Activated CD8-positive, alpha-beta T cell treated with anti-CD3 and anti-CD28 coated beads for 36 hours (primary cell): Measurements from ENCODE around the gene TEX264. TPM values are rescaled to one million over a fixed set of nuclear protein-coding genes. Genes with fewer than 3 reads are reported as not detected.

Experiments used
- ATAC-seq: fragments of 200-7000 bp; cut with Tn5 transposase; one replicate; pipeline ENCODE4 v1.10.0; 2021; ENCODE audit warnings: mild to moderate bottlenecking, moderate library complexity
- CTCF ChIA-PET: fragments of 350-600 bp; sonication (Branson Sonifier 250); formaldehyde crosslinking; loops from one replicate; lab custom pipeline; 2021; ENCODE audit warnings: antibody characterized with exemption; lab: Charles Lee
- POLR2A ChIA-PET: fragments of 350-600 bp; sonication (Branson Sonifier 250); formaldehyde crosslinking; loops from one replicate; lab custom pipeline; 2021; ENCODE audit warnings: antibody characterized with exemption; lab: Charles Lee
- DNase-seq: peaks from one replicate; pipeline ENCODE4 v3.0.0-alpha.2; 2020
- H3K27ac Mint-ChIP-seq: one replicate; pipeline ENCODE4 v1.8.0; 2021; ENCODE audit warnings: mild to moderate bottlenecking, mixed read lengths
- H3K27me3 Mint-ChIP-seq: one replicate; pipeline ENCODE4 v1.8.0; 2021; ENCODE audit warnings: mixed read lengths
- H3K36me3 Mint-ChIP-seq: one replicate; pipeline ENCODE4 v1.8.0; 2021; ENCODE audit warnings: low read depth, mixed read lengths
- H3K4me1 Mint-ChIP-seq: one replicate; pipeline ENCODE4 v1.8.0; 2021; ENCODE audit warnings: low read depth, mixed read lengths
- H3K4me3 Mint-ChIP-seq: one replicate; pipeline ENCODE4 v1.8.0; 2021; ENCODE audit warnings: mild to moderate bottlenecking, moderate library complexity, mixed read lengths
- H3K9me3 Mint-ChIP-seq: one replicate; pipeline ENCODE4 v1.8.0; 2021; ENCODE audit warnings: mixed read lengths
- intact Hi-C: fragments of 100-400 bp; cut with micrococcal nuclease; formaldehyde crosslinking; loops from one replicate; pipeline ENCODE4 v1.10.0; 2022
- total RNA-seq, 2 experiments: library from RNA; stranded (reverse); gene quantifications; one replicate each; pipeline ENCODE4 v1.2.3, GENCODE V29; 2021
- TF ChIP-seq, protein P1 (sequence below): fragments of 200-600 bp; IDR thresholded peaks from one replicate; pipeline ENCODE4 v1.8.0; 2022; ENCODE audit warnings: antibody characterized with exemption, mild to moderate bottlenecking

TEX264 gene
- total RNA-seq, 2 experiments from 2014 or later, result 24.9 to 26.0 TPM

DNA sequence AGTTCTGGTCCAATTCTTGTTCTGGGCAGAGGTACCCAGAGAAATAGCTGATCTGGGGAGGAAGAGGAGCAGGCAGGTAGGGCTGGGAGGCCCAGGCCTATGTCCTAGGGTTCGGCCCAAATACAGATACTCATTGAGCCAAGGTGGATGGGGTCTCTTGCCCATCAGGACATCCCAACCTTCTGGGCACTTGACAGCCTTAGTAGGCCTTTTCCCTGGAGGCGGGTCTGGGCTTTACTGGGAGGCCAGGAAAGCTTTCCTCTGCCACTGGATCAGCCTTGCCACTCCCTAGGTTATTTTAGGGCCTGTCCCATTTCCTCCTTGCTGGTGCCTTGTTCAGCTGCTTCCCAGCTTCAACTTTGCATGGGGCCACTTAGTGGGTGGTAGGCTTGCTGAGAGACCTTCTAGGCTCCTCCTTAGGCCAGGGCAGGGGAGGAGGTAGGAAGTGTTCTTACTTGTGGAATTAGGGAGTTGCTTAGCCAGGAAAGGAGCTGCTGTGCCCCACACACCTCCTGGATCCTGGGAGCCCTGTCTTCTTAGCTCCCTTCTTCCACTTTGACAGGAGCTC lies 9.7 kb downstream of the TEX264 start:
- H3K27ac Mint-ChIP-seq, result peak overlapping the region; percentile 77
- ChIA-PET POLR2A (interaction anchor here (1.0 to 3.4 kb wide), 5 partner anchors 9 to 285 kb away, joined by 3 to 16 read pairs (median 3); partner anchors contain the start of gene TEX264), CTCF (interaction anchor here (0.6 to 10.2 kb wide), 15 partner anchors 8 to 1882 kb away, joined by 3 to 161 read pairs (median 10); partner anchors contain the start of genes DCAF1, GRM2, RAD54L2 and RBM15B)
- TF ChIP-seq, protein P1, sequence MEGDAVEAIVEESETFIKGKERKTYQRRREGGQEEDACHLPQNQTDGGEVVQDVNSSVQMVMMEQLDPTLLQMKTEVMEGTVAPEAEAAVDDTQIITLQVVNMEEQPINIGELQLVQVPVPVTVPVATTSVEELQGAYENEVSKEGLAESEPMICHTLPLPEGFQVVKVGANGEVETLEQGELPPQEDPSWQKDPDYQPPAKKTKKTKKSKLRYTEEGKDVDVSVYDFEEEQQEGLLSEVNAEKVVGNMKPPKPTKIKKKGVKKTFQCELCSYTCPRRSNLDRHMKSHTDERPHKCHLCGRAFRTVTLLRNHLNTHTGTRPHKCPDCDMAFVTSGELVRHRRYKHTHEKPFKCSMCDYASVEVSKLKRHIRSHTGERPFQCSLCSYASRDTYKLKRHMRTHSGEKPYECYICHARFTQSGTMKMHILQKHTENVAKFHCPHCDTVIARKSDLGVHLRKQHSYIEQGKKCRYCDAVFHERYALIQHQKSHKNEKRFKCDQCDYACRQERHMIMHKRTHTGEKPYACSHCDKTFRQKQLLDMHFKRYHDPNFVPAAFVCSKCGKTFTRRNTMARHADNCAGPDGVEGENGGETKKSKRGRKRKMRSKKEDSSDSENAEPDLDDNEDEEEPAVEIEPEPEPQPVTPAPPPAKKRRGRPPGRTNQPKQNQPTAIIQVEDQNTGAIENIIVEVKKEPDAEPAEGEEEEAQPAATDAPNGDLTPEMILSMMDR, result no peak
- no peak overlapping the region for H3K4me3 Mint-ChIP-seq
- no peak for ATAC-seq
- peaks cover 24% of the 10 kb centered on the region for H3K36me3 Mint-ChIP-seq
- no peaks in the 10 kb centered on the region for H3K27me3 Mint-ChIP-seq
- intact Hi-C loops, result loop anchor here (5.0 to 10.0 kb wide), 2 partner anchors 178 to 296 kb away; partner anchors contain the start of genes DCAF1 and MANF
- H3K9me3 Mint-ChIP-seq, result no peaks in the 10 kb centered on the region
- H3K4me1 Mint-ChIP-seq, result peaks cover 84% of the 10 kb centered on the region
- no peak for DNase-seq

GRCh38 chr3:51681453-51681852 lies 10.4 kb downstream of the TEX264 start:
- Mint-ChIP-seq H3K4me3 (peak overlapping the region; percentile 34), H3K27me3 (no peaks in the 10 kb centered on the region), H3K27ac (peak overlapping the region; percentile 68), H3K36me3 (peaks cover 24% of the 10 kb centered on the region), H3K9me3 (no peaks in the 10 kb centered on the region), H3K4me1 (peaks cover 84% of the 10 kb centered on the region)
- TF ChIP-seq, protein P1, result no peak
- ATAC-seq (peak; percentile 9), DNase-seq (peak; percentile 57)
- intact Hi-C loops, result loop anchor here (5.0 to 10.0 kb wide), 2 partner anchors 179 to 297 kb away; partner anchors contain the start of genes DCAF1 and MANF
- ChIA-PET POLR2A (interaction anchor here (1.0 to 3.4 kb wide), 7 partner anchors 9 to 286 kb away, joined by 3 to 16 read pairs (median 3); partner anchors contain the start of gene TEX264), CTCF (interaction anchor here (0.6 to 10.2 kb wide), 25 partner anchors 9 to 1883 kb away, joined by 3 to 161 read pairs (median 5); partner anchors contain the start of genes DCAF1, GRM2, RAD54L2 and RBM15B)

DNA sequence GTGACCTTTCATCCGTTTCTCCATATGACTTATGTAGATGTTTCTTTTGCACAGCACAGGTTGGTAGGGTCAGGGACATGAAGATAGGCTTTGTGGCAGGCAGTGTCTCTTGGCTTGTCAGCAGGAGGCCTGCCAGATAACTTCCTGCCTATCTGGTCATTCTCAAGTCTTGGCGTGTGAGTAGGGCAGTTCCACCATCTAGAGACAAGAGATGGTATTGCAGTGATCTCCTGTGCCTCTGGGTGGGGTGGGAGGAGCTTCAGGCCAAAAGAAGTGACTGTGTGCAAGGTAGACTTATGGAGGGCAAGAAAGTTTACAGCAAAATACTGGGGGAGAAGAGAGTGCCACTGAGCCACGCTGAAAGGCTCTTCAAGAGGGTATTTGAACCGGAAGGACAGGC lies 11.0 kb downstream of the TEX264 start:
- H3K4me1 Mint-ChIP-seq, result peaks cover 89% of the 10 kb centered on the region
- CTCF ChIA-PET, result interaction anchor here (0.6 to 10.2 kb wide), 39 partner anchors 9 to 294 kb away, joined by 3 to 161 read pairs (median 4); partner anchors contain the start of genes DCAF1, GRM2, RAD54L2 and RBM15B
- ATAC-seq, result peak; percentile 90
- intact Hi-C loops, result loop anchor here (5.0 to 10.0 kb wide), 2 partner anchors 180 to 297 kb away; partner anchors contain the start of genes DCAF1 and MANF
- no peak overlapping the region for H3K4me3 Mint-ChIP-seq
- peak overlapping the region; percentile 68 for H3K27ac Mint-ChIP-seq
- POLR2A ChIA-PET, result interaction anchor here (0.7 to 3.4 kb wide), 9 partner anchors 10 to 896 kb away, joined by 3 to 16 read pairs (median 3); partner anchors contain the start of gene TEX264
- TF ChIP-seq, protein P1, result peak; percentile 92
- peak; percentile 87 for DNase-seq
- H3K9me3 Mint-ChIP-seq, result no peaks in the 10 kb centered on the region
- H3K27me3 Mint-ChIP-seq, result no peaks in the 10 kb centered on the region
- peaks cover 29% of the 10 kb centered on the region for H3K36me3 Mint-ChIP-seq

DNA sequence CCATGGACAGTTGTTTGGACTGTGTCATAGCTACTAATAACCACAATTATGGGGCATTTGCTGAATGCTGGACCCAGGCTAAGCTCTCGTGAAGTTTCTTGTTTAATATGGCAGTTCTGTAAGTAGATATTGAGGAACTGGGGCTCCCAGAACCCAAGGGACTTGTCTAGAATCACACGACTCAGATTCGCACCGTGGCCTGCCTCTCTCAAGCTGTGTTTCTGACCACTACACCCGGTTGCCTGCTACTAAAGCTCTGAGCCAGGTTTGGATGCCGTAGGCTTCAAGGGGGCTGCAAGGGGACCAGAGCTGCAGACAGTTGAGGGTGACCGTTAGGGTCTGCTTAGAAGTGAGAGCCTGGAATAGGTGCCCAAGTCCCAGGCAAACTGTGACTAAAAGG lies 11.5 kb downstream of the TEX264 start:
- no peaks in the 10 kb centered on the region for H3K9me3 Mint-ChIP-seq
- H3K4me3 Mint-ChIP-seq, result no peak overlapping the region
- intact Hi-C loops, result loop anchor here (5.0 to 10.0 kb wide), 2 partner anchors 180 to 298 kb away; partner anchors contain the start of genes DCAF1 and MANF
- no peak for ATAC-seq
- peaks cover 92% of the 10 kb centered on the region for H3K4me1 Mint-ChIP-seq
- H3K36me3 Mint-ChIP-seq, result peaks cover 33% of the 10 kb centered on the region
- POLR2A ChIA-PET, result interaction anchor here (0.7 to 3.4 kb wide), 8 partner anchors 10 to 895 kb away, joined by 3 to 16 read pairs (median 3); partner anchors contain the start of gene TEX264
- DNase-seq, result no peak
- H3K27ac Mint-ChIP-seq, result peak overlapping the region; percentile 40
- no peaks in the 10 kb centered on the region for H3K27me3 Mint-ChIP-seq
- CTCF ChIA-PET, result interaction anchor here (0.6 to 10.2 kb wide), 35 partner anchors 10 to 295 kb away, joined by 3 to 161 read pairs (median 4); partner anchors contain the start of genes DCAF1, RAD54L2 and RBM15B
- TF ChIP-seq, protein P1, result no peak
